NCI-H1694 treated with DMSO at 0.1 percent for 48 hours (cell line): Measurements from ENCODE around the gene CTNNA2.

Source experiments
- DNase-seq: peaks from one replicate; lab custom pipeline; 2025; lab: John Stamatoyannopoulos, UW

CTNNA2 gene

GRCh38 chr2:79981316-79981715 lies 468.5 kb downstream of the CTNNA2 start:
- DNase-seq, result no peak

DNA sequence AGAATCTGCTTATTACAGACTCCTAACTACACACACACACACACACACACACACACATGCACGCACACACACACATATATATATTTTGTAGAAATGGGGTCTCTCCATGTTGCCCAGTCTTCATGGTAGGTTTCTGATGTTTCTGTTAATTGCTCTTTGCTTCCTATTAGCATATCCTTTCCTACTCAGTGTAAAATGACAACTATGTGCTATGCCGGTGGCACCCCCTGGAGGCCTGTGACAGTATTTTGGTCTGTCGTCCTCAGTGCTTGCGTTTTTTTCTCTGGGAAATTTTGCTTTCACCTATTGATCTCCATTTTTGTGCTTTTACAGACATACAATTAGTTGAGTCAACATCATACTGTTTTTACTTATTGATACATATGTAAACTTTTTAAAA lies 469.6 kb downstream of the CTNNA2 start:
- no peak for DNase-seq

- DNase-seq, result no peak
Measured at GRCh38 chr2:79984476-79984875, 471.6 kb downstream of the CTNNA2 start.

DNA sequence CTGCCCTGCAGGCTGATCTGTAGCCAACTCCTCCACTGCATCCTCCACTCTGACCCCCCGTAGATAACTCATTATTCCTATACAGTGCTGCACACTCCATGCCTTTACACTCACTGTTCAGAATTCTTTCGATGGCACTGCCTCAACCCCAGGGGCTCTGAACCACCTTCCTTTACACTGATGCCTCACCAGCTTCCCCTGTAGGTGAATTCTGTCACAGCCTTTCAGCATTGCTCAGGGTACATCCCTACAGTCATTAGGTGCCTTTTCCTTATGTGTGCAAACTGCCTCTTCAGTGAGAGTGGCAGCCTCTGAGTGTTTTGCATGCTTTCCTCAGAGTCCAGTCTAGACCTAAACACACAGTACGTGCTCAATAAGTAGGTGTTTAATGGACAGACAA lies 472.3 kb downstream of the CTNNA2 start:
- DNase-seq, result no peak

DNA sequence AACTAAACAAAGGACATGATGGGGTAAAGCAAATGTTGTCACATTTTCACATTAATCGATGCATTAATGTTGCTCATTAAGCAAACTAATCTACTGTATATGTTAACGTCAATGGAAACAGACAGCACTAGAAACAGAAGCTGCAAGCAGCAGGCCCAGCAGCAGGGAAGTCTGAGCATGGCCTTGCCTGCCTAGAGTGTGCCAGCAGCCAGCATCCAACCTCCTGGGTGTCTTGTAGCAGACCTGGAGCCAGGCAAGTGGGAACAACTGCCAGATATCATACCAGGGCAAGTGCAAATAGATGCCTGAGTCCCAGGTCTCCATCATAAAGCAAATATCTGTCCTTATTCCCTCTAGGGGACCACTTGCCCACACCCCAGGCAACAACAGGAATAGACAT lies 472.7 kb downstream of the CTNNA2 start:
- no peak for DNase-seq

- DNase-seq, result no peak
Measured at GRCh38 chr2:79993144-79993543, 480.3 kb downstream of the CTNNA2 start.

GRCh38 chr2:79994161-79994560 lies 481.3 kb downstream of the CTNNA2 start:
- DNase-seq, result no peak

- DNase-seq, result no peak
Measured at GRCh38 chr2:79994965-79995364, 482.1 kb downstream of the CTNNA2 start.

- no peak for DNase-seq
Measured at GRCh38 chr2:79996709-79997108, 483.9 kb downstream of the CTNNA2 start.

- DNase-seq, result no peak
Measured at GRCh38 chr2:80001701-80002101, 488.9 kb downstream of the CTNNA2 start.

- DNase-seq, result no peak
Measured at GRCh38 chr2:80002112-80002511, 489.3 kb downstream of the CTNNA2 start.

DNA sequence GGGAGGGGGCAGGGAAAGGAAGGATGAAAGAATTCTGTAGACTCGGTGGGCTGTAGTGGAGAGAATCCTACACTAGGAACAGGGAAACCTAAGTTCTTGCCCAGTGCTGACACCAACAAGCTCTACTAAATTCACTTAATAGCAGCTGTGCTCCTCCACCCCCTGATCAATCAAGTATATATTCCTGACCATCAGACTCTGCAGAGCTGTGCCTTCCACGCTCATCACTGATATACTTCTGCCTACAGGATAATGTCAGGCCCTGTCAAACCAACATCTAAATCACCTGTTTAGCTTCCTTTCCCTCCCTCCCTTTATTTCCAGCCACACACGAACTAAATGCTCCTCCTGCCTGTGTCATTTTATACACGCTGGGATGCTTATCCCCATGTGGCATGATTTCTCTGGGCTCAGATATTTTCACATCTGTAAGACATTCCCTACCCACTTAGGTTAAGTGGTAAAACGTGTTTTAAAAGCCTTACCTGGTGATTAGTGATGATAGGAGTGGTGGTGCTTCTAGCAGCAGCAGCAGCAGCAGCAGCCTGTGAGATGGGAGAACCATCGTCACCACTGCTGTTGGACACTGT lies 489.8 kb downstream of the CTNNA2 start:
- DNase-seq, result no peak

GRCh38 chr2:80007777-80008503 lies 495.1 kb downstream of the CTNNA2 start:
- DNase-seq, result no peak

DNA sequence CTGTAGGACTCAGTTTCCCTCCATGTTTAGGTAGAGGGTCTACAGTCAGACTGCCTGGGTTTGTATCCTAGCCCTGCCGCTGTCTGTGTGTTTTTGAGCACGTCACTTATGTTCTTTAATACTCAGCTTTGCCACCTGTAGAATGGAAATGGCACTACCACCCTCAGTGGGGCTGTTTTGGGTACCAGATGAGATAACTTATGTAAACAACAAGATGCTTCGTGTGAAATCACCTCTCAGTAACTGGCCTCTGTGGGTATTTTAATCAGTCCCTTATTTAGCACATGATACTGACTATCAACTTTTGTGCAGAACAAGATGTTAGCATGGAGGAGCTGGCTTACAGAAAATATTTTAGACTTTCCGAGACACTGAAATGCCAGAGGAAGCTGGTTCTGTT lies 495.7 kb downstream of the CTNNA2 start:
- DNase-seq, result no peak

- no peak for DNase-seq
Measured at GRCh38 chr2:80009211-80009610, 496.4 kb downstream of the CTNNA2 start.

GRCh38 chr2:80012061-80012460 lies 499.2 kb downstream of the CTNNA2 start:
- DNase-seq, result no peak

GRCh38 chr2:80014637-80015036 lies 501.8 kb downstream of the CTNNA2 start:
- no peak for DNase-seq

DNA sequence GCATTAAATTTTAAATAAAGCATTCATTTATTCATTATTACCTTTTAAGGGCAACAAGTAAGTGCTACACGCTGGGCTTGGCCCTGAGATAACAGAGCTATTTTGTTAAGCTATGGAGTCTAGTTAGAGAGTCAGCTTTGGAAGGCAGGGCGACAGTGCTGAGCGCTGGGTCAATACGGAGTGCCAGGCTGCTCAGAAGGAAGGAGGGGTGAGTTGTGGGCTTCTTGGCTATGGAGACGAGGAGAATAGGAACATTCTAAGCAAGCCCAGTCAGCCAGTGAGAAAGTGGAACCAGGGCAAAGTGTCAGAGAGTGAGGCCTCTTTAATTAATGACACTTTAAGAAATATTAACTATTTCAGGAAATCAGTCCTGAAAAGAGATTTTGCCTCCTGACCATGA lies 503.3 kb downstream of the CTNNA2 start:
- DNase-seq, result no peak

- no peak for DNase-seq
Measured at GRCh38 chr2:80019571-80020460, 507.0 kb downstream of the CTNNA2 start.

DNA sequence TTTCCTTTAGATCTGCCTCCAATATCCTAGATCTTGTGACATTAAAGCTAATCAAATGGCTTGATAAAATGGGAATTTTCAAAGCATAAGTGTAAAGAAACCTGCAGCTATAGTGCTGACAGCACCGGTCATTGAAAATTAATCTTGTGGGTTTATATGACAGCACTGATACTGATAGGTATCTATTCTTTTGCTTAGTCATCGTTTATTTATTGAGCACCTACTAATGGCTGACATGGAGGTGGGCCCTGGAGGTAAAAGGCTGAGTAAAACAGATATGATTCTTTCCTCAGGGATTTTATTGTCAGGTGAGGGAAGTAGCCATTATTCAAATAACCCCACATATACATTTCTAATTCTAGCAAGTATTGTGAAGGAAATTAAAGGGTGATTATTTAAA lies 509.2 kb downstream of the CTNNA2 start:
- no peak for DNase-seq

DNA sequence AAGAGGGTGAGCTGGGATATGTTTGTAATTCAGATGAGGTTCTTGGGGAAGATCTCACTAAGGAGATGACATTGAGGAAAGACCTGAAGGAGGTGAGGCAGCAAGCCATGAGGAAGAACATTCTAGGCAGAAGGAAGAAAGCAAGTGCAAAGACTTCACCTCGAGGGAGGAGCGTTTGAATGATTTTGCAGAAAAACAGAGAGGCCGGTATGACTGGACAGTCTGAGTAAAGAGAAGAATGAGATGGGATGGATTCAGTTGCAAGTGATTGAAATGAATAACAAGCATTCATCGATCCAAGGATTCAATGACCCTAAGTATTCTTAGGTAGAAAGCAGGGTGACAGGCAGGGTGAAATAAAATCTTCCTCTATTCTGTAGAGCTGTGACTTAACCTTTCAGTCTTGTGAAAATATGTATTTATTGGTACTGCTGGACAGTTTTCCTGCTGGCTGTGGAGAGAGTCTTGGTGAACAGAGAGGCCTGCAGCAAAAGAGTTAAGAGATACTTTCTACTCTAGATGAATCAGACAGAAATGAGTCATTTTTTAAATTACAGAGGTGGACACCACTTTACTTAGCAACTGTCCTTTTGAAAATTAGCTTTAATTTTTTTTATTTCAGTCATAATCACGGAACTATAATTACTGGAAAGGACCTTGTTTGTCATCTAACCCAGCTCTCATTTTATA lies 513.3 kb downstream of the CTNNA2 start:
- no peak for DNase-seq

GRCh38 chr2:80028051-80028450 lies 515.2 kb downstream of the CTNNA2 start:
- no peak for DNase-seq
